ENCODE measurements around the gene B4GALT4.
"Not testable (repeated sequence)": the region's sequence is repeated elsewhere in the genome, so short reads cannot be mapped to it uniquely, and the experiment has no call there.

The B4GALT4 gene, protein sequence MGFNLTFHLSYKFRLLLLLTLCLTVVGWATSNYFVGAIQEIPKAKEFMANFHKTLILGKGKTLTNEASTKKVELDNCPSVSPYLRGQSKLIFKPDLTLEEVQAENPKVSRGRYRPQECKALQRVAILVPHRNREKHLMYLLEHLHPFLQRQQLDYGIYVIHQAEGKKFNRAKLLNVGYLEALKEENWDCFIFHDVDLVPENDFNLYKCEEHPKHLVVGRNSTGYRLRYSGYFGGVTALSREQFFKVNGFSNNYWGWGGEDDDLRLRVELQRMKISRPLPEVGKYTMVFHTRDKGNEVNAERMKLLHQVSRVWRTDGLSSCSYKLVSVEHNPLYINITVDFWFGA

DNA sequence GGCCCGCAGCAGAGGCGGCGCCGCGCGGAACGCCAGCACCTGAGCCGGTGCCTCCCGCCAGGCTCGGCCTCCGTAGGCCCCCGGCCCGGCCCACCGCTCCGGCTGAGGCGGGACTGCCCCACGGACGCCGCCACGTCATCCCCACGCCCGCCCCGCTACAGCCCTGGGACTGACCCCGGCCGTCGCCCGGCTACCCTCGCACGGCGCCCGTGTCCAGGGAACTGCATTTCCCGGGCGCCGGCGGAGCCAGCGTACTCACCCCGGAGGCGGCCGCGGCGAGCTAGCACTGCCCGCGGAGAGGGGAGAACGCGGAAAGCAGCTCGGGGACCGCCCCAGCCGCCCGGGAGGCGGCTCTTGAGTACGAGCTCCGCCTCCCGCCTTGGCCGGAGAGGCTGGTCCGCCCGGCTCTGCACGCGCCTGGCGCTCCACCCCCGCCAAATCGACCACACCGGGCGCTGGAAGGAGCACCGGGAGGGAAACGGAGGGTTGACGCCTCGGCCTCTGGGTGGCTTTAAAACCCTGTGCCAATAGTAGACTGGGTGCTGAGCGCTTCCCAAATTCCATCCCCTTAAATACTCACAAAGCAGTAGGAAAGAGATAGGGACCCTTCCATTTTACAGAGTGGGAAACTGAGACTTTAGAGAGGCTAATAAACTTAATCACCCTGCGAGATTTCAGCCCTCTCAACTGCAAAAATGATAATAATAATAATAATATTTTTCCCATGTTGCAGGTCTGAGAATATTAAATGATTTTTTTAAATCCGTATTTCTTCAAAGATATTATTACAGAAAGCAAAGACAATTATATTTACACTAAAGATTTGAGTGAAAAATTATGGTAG is at the start of gene B4GALT4:
B4GALT4 (minus strand) TSS at position 288 of the 844 bp plus-strand sequence. CDS start 10,779 bp downstream, outside the sequence.
- peak; percentile 72 for DNase-seq

DNA sequence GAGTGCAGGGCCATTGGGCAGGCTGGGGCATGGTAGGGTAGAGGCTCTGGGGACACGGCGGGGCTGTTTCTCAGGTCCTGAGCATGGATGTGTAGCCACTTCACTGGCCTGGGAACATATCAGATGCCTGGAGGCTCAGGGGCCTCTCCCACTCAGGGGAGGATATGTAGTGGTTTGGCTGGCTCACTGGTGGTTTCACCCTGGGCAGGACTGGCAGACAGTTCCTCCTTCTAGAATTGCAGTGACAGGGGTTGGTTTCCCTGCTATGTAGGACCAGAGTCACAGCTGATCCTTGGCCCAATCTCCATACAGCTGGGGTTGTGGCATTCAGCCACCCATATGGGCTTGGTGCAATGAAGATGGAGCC is 48.7 kb upstream of the B4GALT4 start:
- DNase-seq = no peak

DNA sequence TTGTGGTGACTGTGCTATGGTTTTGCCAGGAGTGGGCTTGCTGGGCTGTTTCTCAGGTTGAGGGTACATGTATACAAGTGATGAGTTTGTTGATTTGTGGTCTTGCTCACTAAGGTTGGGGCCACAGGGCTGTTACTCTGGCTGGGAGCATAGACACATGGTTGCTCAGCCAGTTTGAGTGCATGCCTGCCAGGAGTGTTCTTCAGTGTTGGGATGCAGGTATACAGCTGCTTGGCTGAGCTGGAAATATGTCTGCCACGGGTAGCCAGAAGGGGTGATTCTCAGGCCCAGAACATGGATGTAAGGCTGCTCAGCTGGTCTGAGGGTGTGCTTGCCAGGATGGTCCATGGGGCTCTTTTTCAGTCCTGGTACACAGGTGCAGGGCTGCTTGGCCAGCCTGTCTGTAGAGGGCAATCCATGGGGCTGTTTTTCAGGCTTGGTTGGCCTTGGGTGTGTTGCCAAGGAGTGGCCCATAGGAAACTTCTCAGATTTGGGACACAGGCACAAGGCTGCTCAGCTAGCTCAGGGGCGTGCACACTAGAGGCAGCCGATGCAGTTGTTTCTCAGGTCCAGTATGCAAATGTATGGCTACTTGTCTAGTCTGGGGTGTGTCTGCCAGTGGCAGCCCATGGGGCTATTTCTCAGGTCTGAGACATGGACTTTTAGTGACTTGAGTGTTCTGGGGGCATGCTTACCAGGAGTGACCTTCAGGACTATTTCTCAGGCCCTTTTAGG is 48.2 kb upstream of the B4GALT4 start:
- no peak for DNase-seq

DNA sequence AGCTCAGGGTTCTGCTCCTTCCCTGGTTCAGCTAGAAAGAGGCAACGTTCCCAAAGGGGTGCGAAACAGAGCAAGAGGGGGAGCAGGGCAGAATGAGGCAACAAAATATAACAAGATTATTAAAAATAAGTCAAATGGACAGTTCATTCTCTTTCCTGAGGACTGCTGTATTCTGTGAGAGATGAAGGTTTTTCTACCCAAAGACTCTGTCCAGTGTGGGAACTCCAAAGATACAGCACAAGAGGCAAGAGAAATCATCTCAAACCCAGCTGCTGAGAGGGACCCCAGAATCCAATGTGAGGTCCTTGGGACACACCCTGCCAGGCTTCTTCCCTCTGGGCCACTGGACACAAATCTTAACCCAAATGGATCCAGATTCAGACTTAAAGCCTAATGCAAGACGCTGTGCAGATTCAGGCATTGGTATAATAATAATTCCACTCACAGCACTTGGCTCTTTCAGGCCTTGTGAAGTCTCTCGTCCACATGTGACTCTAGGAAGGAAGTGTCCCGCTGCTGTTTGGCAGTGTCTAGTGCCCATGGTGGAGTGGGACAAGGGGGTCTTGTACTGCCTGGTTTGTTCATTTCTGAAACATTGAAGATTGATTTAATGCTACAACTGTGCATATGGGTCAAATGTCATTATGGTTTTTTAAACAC is 39.0 kb upstream of the B4GALT4 start:
- DNase-seq = no peak

DNA sequence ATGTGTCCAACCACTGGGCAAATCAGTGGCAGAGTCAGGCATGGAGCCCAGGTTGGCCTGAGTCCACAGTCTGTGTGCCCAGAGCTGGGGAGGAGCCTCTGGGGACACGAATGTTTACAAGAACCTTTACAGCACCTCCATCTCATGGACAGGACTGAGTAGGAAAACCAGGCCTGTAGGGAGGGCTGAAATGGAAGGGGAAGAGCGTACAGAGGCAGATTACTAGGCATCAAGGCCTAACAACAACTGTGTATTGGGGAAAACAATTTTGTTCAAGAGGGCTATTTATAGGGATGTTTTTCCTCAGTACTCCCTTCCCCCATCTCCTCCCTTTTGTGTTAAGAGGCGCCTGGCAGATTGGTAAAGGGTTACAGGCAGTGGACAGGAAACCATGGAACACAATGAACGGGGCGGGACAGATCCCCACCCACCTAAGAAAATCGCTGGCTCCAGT is 38.5 kb upstream of the B4GALT4 start:
- DNase-seq = no peak

DNA sequence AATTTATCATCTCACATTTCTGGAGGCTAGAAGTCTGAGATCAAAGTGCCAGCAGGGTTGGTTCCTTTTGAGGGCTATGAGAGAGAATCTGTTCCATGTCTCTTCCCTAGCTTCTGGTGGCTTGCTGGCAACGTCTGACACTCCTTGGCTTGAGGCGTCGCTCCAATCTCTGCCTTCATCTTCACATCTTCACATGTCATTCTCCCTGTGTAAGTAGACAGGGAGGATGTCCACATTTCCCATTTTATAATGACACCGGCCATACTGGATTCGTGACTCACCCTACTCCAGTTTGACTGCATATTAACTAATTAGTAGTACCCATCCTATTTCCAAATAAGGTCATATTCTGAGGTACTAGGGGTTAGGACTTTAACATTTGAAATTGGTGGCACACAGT is 36.0 kb upstream of the B4GALT4 start:
- no peak for DNase-seq

DNA sequence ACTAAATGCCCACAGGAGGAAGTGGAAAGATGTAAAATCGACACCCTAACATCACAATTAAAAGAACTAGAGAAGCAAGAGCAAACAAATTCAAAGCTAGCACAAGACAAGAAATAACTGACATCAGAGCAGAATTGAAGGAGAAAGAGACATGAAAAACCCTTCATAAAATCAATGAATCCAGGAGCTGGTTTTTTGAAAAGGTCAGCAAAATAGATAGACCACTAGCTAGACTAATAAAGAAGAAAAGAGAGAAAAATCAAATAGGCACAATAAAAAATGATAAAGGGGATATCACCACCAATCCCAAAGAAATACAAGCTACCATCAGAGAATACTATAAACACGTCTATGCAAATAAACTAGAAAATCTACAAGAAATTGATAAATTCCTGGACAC is 29.5 kb upstream of the B4GALT4 start:
- DNase-seq = not testable (repeated sequence)

DNA sequence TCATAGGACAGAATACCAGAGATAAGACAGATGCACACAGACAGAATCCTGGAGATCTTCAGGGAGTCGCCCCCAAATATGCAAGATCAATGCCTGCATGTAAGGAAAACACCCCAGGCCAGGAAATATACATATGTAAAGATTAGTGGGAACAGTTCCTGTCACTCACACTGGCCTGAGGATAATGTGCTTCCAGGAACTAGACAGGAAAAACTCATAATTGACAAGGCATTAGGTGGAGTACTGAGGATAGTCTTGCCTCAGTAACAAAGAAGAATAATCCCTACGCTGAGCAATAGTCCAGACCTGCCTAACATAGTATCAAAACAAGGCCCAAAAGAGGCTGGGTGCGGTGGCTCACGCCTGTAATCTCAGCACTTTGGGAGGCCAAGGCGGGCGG is 20.4 kb upstream of the B4GALT4 start:
- no peak for DNase-seq

DNA sequence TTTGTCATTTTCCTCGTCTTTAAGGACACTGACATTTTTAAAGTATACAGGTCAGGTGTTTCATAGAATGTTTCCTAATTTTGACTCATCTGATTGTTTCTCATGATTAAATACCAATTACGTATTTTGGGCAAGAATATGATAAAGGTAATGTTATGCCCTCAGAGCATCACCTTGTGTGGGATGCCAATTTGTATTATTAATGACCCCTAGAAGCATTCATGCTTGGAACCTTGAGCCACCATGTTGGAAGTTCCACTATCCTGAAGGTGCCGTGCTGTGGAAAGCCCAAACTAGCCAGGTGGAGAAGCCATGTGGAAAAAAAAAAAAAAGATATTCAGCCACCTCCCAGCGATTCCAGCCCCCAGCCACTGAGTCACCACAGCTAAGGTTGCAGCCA is 19.1 kb upstream of the B4GALT4 start:
- DNase-seq = no peak

DNA sequence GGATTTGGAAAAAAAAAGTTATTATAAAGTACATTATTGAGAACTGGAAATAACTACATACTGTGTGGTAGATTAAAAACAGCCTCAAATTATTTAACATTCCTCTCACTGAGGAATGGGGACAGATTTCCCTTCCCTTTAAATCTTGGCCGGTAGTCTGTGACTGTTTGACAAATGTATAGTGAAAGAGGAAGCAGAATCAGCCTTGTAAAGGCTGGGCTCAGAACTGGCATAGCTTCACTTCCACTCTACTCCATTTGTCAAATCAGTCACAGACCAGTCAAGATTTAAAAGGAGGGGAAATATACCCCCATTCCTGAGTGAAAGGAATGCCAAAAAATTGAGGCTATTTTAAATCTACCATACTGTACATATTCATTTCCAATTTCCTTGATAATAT is 18.2 kb upstream of the B4GALT4 start:
- no peak for DNase-seq

DNA sequence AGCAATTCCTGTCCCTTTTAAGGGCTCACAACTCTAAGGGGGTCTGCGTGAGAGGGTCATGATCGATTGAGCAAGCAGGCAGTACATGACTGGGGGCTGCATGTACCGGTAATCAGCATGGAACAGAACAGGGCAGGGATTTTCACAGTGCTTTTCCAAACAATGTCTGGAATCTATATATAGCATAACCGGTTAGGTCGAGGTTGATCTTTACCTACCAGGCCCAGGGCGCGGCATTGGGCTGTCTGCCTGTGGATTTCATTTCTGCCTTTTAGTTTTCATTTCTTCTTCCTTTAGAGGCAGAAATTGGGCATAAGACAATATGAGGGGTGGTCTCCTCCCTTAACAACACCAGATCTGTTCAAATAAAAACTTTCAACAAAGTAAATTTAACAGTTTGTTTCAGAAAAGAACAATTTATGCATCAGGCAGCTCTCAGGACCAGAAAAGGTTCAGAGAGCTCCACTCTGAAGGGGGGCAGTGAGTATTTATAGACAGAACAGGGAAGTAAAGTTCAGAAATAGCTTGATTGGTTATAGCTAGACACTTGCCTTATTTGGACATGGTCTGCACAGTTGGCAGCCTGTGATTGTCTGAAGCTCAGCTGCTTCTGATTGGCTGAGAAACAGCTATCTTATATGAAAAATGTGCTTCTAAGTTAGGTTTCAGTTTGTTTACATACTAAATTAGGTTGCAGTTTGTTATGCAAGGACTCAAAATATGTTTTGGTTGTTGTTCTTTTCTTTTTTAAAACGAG is 17.2 kb upstream of the B4GALT4 start:
- DNase-seq = no peak

DNA sequence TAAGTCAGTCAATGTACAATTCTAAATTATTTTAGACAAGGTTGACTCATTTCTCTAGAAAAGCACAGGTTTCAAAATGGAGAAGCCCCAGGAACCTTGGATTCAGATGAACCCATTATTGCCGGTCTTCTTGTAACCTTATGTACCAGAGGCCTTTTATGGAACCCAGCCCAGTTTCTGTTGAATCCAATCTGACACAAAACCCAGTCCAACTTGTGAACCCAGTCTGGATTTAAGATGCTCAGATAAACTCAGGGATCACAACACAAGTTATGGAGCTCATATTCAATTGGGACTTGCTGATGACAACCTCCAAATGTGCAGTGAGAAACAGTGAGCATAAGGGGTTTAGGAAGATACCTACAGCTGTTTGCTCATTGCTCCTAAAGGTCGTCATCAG is 16.4 kb upstream of the B4GALT4 start:
- DNase-seq = no peak

DNA sequence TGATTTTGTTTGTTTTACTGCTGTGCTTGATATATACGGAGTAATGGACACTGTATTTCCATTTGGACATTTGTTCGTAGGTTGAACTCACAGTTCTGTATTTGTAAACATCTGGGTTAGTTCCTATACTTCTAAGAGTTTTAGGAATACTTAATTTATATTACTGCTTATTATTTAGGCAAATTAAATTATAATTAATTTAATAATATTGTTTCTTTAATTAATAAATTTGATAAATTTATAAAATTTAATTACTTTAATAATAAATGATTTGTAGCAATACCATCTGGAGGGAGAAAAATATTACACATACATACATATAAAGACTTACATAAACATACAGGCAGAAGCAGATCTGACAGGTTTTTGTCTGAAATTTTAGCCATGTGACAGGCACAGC is 14.5 kb upstream of the B4GALT4 start:
- no peak for DNase-seq

DNA sequence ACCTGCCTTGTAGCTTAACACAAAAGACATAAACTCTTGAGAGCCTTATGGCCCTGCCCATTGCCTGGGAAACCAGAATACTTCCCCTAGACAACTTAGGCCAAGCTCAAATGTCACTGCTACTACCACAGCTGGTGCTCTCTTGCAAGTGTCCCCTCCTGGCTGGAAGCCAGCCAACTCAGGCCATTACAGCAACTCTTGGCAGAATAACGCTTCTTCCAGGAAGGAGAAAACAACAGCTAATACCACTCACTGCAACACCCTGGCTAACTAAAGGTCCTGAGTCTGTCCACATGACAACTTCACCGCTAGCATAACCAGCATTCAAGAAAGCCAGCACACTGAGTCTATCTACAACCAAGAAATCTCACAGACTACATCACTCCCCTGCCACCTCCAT is 5.1 kb upstream of the B4GALT4 start:
- no peak for DNase-seq

DNA sequence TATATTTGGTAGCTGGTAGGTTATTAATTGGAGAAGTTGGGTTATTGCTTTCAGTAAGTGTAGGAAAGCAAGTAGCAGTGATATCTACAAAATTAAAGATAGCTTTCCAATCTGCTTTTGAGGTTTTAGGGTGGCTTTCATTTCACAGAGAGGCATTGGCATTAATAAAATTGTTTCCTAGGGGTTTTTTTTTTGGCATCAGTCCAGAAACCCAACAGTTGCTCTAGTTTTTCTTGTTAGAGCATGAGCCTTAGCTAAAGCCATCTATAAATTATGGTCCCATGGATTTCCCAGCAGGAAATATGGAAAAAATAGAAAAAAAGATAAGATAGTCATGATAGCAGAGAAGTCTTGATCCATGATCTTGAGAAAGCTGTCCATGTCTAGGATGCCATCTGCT is 3.0 kb upstream of the B4GALT4 start:
- no peak for DNase-seq

DNA sequence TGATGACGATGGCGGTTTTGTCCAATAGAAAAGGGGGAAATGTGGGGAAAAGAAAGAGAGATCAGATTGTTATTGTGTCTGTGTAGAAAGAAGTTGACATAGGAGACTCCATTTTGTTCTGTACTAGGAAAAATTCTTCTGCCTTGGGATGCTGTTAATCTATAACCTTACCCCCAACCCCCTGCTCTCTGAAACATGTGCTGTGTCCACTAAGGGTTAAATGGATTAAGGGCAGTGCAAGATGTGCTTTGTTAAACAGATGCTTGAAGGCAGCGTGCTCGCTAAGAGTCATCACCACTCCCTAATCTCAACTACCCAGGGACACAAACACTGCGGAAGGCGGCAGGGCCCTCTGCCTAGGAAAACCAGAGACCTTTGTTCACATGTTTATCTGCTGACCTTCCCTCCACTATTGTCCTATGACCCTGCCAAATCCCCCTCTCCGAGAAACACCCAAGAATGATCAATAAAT is 2.4 kb upstream of the B4GALT4 start:
- not testable (repeated sequence) for DNase-seq

DNA sequence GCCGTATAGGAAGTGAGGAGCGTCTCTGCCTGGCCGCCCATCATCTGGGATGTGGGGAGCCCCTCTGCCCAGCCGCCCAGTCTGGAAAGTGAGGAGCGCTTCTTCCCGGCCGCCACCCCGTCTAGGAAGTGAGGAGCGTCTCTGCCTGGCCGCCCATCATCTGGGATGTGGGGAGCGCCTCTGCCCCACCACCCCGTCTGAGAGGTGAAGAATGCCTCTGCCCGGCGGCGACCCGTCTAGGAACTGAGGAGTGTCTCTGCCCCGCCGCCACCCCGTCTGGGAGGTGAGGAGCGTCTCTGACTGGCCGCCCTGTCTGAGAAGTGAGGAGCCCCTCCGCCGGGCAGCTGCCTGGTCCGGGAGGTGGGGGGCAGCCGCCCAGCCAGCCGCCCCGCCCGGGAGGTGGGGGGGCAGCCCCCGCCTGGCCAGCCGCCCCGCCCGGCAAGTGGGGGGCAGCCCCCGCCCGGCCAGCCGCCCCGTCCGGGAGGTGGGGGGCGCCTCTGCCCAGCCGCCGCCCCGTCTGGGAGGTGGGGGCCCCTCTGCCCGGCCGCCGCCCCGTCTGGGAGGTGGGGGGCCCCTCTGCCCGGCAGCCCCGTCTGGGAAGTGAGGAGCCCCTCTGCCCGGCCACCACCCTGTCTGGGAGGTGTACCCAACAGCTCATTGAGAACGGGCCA is 1.8 kb upstream of the B4GALT4 start:
- not testable (repeated sequence) for DNase-seq

DNA sequence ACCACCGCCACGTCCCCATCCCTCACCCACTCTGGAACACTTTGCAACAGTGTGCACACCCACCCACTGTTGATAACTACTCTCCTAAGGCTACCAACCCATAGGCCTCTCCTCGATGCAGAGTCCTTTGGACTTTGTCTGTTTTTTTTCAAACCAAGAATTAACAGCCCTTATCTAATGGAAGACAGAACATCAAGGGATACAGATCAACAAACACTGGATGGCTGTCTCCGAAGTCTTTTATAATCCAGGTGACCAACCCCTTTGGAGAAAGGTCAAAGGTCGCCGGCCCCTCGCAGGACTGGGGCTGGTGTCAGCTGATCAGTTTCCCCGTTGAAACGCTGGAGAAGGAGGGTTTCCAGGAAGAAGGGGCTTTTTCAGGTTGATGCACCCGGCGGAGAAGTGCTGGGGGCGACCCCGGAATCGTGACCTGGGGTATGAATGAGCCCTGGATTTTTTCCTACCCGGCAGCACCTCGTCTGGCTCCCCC is 532 bp downstream of the B4GALT4 start:
- peak; percentile 31 for DNase-seq

DNA sequence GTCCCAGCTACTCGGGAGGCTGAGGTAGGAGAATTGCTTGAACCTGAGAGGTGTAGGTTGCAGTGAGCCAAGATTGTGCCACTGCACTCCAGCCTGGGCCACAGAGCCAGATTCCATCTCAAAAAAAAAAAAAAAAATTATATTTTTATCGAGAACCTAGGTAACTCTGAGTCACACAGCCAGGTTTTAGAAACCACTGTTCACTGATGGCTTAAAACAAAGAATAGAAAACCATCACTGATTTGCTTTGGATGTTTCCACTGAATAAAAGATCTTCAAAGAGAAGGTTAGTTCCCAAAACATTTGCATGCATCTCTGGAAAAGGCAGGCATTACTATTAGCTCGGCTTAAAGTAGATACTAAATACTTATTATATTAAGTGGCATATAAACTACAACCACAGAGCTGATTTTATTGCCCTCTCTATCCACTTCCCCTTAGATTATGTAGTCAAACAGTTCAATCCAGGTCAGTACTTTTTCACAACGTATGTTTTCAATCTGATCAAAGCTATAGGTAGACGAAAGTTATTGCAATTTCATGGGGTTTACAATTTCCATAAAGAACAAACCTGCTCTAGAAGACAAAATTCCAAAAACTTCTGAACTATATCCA is 1.4 kb downstream of the B4GALT4 start:
- no peak for DNase-seq

DNA sequence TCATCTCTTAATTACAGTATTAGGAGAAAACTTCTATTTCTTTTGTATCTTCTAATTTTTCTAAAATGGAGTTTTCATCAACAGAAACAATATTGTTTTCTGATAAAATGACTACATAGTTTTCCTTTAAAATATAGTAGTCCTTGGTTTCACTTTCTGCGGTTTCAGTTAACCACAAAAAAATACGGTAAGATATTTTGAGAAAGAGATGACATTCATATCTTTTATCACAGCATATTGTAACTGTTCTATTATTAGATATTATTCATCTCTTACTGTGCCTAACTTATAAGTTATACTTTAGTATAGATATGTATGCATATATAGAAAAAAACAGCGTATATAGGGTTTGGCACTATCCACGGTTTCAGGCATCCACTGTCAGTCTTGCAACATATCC is 2.3 kb downstream of the B4GALT4 start:
- no peak for DNase-seq

DNA sequence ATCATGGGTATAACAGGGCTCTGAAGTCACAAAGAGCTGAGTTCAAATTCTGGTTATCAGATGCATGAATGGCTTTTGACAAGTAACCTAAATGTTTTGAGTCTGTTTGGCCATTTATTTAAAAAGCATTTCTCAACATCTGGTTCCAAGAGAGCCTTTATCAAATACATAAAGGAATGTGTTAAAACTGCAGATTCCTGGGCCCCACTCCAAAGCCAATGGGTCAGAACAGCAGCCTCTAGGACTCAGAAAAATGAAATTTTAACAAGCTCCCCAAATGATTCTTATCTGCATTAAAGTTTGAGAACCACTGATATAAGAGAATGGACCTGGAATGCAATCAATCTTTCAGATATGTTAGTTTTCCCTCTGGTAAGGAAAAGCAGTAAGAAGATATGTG is 3.4 kb downstream of the B4GALT4 start:
- no peak for DNase-seq
